ENCODE measurements around the gene ANKS3. TPM values are rescaled to one million over a fixed set of nuclear protein-coding genes. Genes with fewer than 3 reads are reported as not detected.

The ANKS3 gene
- total RNA-seq, 1 donor from 2014 or later, result 13.7 TPM

DNA sequence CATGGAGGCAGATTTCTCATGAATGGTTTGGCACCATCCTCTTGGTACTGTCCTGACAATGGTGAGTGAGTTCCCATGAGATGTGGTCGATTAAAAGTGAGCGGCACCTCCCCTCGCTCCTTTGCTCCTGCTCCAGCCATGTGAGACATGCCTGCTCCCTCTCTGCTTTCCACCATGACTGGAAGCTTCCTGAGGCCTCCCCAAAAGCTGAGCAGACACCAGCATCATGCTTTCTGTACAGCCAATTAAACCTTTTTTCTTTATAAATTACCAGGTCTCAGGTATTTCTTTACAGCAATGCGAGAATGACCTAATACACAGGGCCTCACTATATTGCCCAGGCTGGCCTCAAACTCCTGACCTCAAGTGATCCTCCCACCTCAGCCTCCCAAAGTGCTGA is 20.8 kb upstream of the ANKS3 start:
- H3K4me3 ChIP-seq (ENCODE audit: low read depth, low read length), result no peak overlapping the region
- DNase-seq (ENCODE audit: low read depth), result no peak
- no peak for TF ChIP-seq CTCF (conservative IDR thresholded peaks at IDR 0.05; ENCODE audit: low read depth, low read length)

DNA sequence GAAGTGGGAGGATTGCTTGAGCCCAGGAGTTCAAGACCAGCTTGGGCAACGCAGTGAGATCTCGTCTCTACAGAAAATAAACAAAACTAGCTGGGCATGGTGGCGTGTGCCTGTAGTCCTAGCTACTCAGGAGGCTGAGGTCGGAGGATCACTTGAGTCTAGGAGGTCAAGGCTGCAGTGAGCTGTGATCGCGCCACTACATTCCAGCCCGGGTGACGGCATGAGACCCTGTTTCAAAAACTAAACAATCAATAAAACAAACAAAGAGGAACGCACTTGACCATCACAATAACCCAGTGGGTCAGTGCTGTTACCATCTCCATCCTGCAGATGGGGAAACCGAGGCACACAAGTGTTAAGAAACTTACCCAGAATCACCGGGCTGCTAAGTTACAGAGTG is 19.2 kb upstream of the ANKS3 start:
- TF ChIP-seq CTCF (conservative IDR thresholded peaks at IDR 0.05; ENCODE audit: low read depth, low read length), result no peak
- no peak overlapping the region for H3K4me3 ChIP-seq (ENCODE audit: low read depth, low read length)
- DNase-seq (ENCODE audit: low read depth), result no peak

- no peak for DNase-seq (ENCODE audit: low read depth)
- no peak overlapping the region for H3K4me3 ChIP-seq (ENCODE audit: low read depth, low read length)
- no peak for TF ChIP-seq CTCF (conservative IDR thresholded peaks at IDR 0.05; ENCODE audit: low read depth, low read length)
Measured at GRCh38 chr16:4752351-4753100, 18.5 kb upstream of the ANKS3 start.

- no peak overlapping the region for H3K4me3 ChIP-seq (ENCODE audit: low read depth, low read length)
- DNase-seq (ENCODE audit: low read depth), result no peak
- TF ChIP-seq CTCF (conservative IDR thresholded peaks at IDR 0.05; ENCODE audit: low read depth, low read length), result no peak
Measured at GRCh38 chr16:4750896-4751295, 16.8 kb upstream of the ANKS3 start.

GRCh38 chr16:4749700-4750257 is 15.7 kb upstream of the ANKS3 start:
- H3K4me3 ChIP-seq (ENCODE audit: low read depth, low read length), result no peak overlapping the region
- TF ChIP-seq CTCF (conservative IDR thresholded peaks at IDR 0.05; ENCODE audit: low read depth, low read length), result no peak
- no peak for DNase-seq (ENCODE audit: low read depth)

DNA sequence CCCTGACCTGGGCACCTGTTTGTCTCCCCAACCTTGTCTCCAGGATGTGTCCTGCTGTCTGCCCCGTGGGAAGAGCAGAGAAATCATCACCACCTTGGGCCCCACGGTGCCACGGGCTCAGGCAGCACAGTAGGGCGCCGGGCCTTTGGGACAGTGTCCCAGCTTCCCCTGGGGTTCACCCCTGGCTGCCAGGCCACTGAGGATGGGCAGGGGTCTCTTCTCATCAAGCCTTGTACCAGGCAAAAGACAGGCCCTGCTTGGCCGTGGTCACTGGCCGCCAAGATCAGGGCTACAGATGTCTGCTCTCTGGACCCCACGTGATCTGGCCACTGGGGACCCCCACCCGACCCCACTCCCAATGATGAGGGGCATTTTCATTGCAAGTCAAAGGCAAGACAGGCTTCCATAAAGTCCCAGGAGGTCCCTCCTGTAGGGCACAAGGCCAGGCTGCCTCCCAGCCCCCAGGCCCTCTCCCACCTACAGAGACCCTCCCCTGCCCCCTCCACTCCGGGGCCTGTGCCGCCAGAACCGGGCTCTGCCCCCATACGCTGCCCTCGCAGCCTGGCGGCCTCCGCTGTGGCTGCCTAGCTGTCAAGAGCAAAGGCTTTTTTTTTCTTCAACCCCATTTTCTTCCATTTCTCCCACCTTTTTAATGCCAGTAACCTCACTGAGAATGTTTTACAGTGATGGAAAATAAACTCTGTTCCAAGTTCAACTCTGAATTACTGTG is 14.8 kb upstream of the ANKS3 start:
- no peak for TF ChIP-seq CTCF (conservative IDR thresholded peaks at IDR 0.05; ENCODE audit: low read depth, low read length)
- DNase-seq (ENCODE audit: low read depth), result no peak
- no peak overlapping the region for H3K4me3 ChIP-seq (ENCODE audit: low read depth, low read length)
